NCI-H226 (cell line): ENCODE measurements around the gene CUX1.
"Not testable (repeated sequence)": the region's sequence is repeated elsewhere in the genome, so short reads cannot be mapped to it uniquely, and the experiment has no call there.

Source experiments
- DNase-seq: peaks from one replicate; pipeline ENCODE4 v3.0.0-alpha.2; 2015

Gene CUX1

DNA sequence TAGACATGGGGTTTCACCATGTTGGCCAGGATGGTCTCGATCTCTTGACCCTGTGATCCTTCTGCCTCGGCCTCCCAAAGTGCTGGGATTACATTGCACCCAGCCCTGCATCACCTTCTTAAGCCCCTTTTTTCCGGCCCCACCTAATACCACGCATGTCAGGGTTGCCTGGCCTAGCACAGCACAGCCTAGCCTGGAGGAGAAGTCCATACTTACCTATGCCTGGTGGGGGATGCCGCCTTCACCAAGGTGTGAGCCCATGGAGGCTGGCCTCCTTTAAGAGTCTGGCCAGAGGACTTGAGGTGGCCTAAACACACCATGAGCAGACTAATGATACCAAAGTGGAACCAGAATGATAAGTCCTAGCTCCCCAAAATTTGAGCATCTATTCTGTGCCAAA is 22.0 kb upstream of the CUX1 start:
- DNase-seq: no peak

DNA sequence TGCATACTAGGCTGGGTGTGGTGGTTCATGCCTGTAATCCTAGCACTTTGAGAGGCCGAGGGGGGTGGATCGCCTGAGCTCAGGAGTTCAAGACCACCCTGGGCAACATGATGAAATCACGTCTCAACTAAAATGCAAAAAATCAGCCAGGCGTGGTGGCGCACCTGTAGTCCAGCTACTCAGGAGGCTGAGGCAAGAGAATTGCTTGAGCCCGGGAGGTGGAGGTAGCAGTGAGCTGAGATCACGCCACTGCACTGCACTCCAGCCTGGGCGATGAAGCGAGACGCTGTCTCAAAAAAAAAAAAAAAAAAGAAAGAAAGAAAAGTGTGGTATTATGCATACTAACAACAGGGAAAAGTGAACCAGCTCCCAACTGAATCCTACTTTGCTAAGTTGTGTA is 19.3 kb upstream of the CUX1 start:
- not testable (repeated sequence) for DNase-seq

DNA sequence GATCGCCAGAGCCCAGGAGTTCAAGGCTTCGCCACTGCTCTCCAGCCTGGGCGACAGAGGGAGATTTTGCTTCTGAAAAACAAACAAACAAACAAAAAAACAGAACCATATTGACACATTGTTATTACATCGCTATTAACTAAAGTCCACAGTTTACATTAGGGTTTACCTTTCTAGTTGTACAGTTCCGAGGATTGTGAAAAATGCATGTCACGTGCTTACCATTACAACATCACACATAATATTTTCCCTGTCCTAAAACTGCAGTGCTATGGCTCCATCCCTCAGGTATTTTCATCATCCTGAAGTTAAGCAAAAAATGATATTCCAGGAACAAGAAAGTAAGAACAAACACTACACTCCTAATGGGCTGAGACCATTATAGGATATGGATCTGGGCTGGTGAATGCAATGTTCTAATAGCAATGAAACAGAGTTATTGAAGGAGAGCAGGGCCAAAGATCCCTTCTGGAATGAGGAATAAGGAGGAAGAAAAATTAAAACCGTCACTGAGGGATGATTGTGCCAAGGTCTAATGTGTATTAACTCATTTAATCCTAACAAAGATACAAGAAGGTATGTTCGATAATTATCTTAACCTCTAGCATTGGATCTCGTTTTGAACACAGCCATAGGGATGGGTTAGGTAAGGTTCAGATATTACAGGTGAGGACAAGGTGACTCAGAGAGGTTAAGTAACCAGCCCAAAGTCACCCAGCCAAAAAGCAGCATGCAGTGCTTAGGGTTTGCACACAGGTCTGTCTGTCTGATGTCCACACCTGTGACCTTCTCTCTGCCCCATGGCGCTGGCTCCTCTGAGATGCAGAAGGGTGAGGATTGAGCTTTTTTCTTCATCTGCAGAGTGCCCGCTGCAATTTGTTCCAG is 14.0 kb upstream of the CUX1 start:
- no peak for DNase-seq

DNA sequence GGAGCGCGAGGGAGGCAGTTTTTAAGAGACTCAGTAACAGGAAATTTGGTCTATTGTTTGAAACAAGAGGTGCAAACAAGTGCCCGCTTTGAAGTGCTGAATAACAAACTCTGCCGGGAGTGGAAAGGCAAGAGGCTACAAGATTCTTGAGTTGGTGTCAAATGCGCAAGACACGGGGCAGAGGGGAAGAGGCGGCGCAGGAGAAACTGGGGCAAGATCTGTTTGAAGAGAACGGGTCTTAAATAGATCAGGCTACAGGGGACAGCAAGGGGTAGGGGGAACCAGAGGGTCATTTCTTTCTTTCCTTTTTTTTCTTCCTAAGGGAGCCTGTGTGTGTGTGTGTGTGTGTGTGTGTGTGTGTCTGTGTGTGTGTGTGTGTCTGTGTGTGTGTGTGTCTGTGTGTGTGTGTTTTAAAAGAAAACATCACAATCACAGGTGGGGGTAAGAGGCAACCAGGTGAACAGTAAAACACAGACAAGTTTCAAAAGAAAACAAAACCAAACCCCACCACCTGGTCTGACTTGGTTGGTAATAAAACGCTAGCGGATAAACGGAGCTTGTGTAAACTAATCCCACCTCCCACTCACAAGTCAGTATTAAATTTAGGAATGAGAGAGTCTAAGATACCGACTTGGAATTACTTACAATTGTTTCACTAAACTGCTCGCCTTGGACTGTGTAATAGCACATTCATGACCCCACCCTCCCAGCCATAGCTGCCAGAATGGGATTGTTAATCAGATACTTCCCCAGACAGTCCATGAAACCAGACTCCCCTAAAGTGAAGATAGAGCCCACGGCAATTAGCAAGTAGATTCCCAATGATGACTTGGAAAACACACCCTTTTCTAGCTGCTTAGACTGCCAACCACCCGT is 13.1 kb upstream of the CUX1 start:
- no peak for DNase-seq

DNA sequence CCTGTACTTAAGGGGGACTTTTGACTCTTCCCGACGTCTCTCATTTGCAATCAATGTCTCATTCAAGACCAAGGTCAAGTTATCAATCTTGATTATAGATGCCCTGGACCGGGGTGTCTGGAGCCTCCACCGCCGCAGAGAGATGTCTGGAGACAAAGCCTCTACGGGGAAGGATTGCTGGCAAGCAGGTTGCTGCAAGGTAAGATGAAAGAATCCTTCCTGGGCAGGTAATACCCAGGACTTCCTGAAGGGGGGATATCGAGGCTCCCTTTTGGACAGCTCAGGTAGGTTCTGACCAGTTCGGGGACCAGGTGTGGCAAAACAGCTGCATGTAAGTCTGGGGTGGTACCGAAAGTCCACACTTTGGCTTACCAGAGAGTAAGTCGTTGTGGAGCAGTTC is 12.5 kb upstream of the CUX1 start:
- no peak for DNase-seq

DNA sequence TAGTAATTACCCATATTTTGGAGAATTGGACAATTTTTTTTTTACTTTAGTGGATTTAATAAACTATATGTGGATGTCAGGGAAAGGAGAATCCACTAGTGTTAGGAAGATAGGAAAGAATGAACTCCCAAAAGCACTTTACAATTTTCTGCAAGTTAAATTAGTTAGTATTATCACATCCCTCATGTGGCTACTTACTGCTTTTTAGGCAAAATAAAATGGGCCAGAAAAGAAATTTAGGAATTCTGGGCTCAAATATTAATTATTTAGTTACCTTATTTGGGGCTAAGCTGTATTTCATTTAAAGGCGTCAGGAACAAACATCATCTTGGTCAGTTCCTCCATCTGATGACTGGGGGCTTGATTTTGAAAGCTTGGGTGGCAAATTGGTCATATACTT is 4.8 kb upstream of the CUX1 start:
- no peak for DNase-seq

DNA sequence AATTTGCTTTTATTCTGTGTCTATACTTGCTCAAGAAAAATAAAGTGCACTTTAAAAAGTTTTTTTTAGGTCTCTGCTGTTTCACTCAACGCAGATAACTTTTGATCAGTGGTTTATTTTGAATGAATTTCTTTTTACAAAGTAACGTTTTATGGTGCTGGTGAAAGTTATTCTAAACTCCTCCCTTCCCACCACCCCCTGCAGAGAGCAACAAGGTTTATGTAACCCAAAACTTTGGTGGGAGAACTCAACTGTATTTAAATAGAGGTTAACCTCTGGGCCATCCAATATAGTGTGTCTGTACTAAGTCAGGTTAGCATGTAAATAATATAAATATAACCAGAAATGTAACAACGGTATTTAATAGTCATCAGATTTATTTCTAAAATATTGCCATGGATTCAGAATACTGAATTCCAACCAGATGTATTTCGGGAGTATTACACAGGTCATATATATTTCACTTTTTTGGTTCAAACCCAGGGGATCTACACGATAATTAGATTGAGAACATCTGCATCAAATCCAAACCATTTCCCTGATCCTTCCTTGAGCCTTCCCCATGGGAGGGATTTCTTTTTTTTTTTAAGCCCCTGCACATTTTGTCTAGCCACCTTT is 3.9 kb upstream of the CUX1 start:
- DNase-seq: no peak

DNA sequence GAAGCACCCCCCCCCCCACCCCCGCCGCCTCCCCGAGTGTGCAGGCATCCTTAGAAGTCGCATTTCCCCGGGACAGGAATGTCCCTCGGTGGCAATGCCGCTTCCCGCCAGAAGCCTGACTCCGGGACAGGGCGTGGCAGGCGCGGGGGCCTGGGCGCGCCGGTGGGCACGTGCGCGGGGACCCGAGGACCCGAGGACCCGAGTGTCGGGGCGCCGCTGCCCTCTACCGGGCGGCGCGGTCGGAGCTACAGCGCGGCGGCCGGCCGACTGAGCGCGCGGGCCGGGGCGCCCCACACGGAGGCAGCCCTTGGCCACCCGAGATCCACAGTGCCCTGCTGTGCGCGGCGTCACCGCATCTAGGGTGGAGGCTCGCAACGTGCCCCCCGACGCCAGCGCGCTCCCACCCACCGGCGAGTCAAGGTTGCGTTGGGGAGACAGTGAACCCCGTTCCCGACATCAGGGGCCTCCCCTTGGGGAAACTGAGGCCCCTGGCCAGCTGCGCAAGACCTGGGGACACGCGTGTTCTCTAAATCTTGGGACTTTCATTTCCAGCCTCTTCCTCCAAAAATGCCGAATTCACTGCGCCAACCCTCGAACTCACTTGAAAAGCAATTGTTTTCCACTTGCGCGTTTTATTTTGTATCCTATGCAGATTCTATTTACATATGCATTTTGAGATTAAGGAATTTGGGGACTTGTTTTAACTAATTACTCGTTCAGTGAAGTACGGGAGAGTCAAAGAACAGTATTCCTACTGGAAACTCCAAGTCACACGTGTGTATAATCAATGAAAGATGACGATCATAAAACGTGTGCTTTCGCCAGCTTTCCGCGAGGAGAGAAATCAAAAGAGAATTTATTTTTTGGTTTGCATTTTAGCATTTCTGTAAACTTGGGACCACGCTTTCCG is 3.1 kb upstream of the CUX1 start:
- peak; percentile 30 for DNase-seq

DNA sequence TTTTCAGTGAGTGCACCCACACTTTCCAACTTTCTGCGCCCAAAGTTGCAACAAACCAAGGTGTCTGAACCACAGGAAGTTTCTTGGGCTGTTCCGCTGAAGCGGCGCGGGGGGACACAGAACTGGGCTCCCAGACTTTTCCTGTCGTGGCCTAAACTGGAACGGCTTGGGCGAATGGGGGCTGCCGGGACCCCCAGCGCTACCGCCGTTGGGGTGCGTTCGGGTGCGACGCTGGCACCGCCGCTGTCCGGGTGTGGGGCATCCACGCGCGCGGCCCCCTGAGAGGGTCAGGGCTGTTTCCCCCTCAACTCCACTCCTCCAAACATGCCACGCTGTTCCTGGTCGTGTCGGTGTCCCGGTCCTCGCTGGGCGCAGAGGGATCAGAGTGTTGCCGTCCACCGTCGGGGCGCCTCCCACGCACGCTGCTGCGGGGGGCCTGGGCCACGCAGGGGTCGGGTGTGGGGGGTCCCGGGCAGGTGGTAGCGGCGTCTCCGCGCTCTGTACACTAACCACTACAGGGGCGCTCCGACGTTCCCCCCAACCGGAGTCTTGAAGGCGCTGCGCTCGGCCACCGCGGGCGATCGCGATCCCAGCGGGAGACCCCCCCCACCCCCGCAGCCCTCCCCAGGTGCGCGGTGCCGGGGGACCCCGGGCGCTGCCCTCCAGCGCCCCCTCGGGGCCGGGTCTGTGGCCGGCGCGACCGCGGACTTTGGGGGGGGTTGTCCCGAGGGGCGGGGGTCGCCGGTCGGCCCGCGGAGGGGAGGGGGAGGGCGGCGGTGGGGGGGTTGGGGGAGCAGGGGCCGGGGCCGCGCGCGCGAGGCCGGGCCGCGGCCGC is 2.2 kb upstream of the CUX1 start:
- DNase-seq: peak; percentile 38

DNA sequence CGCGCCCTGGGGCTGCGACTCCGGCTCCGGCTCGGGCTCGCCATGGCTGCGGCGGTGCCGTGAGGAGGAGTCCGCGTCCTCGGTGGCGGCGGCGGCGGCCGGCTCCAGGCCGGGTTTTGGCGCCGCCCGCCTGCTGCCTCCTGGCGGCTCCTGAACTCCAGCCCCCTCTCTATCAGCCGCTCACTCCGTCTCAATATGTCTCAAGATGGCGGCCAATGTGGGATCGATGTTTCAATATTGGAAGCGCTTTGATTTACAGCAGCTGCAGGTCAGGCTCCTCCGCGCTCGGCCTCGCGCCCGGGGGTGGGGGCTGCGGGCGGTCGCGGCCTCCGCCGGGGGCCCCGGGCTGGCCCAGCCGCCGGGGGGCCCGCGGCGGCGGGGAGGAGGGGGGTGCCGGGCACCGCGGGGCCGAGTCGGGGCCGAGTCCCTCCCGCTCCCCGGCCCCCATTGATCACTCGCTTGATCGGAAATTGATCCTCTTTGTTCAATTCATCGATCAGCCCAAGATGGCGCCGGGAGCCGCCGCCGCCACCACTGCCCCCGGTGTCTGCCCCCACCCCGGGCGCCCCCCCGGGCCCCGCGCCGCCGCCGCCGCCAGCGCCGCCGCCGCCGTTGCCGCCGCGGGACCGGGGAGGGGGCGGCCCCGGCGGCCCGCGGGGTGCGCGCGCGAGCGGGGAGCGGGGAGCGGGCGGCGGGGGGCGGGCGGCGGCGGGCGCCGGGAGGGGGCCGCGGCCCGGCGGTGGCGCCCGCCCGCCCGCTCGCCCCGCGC is 1.4 kb upstream of the CUX1 start:
- peak; percentile 79 for DNase-seq

DNA sequence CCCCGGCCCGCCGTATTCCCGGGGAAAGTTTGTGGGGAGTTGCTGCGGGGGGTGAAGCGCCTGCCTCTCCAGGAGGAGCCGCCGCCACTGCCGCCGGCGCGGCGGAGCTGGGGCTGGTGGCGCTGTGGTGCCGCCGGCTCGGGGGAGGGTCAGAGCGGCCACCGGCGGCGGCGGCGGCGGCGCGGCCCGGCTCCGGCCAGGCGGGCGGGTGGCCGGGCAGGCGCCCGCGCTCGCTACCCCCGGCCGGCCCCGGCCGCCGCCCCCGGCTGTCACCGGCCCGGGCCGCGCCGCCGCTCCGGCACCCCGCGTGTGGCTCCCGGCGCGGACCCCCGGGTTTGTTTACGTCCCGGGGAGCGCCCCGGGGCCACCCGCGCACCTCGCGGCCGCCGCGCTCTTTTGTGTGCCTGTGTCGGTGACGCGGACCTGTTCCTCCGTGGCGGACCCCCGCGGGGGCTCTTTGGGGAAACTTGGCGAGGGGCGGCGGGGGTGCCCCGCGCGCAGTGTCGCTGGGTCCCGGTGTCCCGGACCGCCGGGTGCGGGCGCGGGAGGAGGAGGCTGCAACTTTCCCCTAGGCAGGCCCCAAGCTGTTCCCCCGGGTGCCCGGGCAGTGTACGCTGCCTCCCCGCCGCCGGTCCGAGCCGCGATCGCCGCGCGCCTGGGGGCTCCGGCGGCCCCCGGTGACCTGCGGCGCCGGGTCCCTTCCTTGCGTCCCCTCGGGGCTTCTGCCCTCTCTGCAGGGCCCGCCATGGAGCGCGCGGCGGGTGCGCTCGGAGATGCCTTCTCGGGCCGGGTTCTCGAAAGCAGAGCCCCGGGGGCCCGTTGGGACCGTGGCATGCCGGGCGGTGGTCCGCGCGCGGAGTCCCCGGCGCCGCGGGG is 593 bp upstream of the CUX1 start:
- peak; percentile 24 for DNase-seq

DNA sequence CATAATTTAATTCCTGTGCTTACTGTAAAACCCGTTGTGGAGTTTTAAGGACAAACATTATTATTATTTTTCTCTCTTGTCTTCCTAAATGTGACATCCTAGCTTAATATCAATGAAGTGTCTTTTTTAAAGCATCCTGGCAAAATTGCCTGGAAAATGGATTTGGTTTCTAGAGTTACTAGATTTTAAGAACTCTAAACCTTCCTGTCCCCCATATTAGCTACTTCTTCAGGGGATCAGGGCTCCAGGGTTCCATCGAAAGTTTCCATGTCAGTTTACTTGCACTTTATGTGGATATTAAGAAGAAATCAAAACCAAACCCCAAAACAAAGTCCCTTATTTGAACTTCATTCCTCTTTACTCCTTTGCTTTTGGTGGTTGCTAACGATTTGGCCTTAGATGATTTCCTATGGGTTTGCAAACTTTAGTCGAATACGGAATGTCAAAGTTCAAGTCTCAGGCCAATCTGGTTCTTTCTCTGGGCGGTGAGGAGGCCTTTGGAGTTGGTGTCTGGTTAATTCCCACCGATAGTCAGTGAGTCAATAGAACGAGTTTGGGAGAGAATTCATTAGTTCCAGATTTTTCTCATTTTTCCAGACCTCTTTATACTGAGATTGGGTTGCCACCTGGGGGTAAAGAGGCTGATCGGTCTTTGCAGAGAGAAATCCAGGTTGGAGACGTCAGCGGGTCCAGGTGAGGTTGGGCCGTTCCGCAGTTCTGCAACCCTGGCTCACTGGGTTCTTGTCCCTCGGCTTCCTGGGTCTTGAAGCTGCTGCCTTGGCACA is 1.1 kb downstream of the CUX1 start:
- DNase-seq: no peak

DNA sequence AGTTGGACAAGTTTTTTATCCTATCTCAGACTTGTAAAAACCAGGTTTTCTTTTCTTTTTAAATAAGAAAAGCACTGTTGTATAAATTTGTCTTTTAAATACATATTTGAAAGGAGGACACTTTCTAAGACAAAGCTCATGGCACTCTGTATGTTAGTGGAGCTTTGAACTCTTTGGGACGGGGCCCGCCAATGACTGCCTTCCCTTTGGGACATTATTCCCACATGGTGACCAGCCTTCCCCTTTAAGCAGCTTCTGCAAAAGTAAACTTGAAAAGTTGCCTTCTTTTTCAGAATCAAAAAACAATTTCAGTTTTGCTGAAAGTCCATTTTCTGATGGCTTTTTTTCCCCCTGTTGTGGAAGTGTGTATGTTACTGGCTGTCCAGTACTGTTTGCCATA is 1.8 kb downstream of the CUX1 start:
- no peak for DNase-seq

DNA sequence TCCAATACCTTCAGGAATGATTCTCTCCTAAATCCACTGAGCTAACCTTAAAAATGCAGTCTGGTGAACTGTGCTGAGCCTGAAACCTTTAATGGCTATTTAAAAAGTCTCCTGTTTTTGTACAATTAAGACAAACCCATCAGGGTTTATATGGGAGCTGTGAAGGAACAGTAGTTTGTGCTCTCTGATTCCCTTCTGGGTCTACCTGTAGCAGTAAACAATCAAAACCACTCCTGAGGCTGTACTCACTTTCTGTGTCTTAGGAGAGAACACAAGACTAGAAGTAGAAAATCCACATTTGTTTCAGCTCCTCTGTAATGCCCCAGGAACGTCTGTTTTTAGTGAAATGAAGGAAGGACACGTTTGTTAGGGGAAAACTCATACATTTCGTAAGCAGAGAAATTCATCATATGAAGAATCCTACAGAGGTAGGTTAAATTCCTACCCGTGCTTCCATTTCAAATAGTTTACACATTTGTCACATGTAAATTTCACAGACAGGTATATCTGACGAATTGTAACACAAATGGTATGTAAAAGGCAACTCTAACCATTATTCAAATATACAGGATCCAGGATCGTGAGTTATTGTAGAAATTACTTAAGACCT is 2.6 kb downstream of the CUX1 start:
- peak; percentile 48 for DNase-seq

DNA sequence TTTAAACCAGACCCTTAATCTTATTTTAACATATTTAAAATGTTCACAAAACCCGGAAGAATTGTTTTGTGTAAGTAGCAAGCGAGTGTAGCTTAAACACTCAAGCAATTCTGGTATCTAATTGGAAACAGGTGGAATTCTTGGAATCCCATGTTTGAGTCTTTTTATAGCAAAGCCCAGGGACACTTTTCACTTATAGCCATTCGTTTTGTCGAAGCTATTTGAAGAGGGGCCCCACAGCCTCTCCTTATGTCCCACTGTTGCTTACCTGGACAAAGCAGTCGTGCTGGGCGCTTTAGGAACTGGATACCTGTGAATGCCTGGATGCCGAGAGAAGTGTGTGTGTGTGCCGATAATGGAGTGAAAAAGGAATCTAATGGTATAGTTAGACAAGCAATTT is 3.3 kb downstream of the CUX1 start:
- no peak for DNase-seq

DNA sequence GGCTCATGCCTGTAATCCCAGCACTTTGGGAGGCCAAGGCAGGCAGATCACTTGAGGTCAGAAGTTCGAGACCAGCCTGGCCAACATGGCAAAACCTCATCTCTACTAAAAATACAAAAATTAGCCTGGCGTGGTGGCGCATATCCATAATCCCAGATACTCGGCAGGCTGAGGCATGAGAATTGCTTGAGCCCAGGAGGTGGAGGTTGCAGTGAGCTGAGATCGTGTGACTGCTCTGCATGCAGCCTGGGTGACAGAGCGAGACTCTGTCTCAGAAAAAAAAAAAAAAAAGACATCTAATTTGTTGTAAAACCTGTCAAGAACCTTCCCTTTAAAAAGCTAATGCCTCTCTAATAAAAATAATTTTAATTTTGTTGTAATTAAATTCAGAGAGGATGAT is 5.2 kb downstream of the CUX1 start:
- not testable (repeated sequence) for DNase-seq

DNA sequence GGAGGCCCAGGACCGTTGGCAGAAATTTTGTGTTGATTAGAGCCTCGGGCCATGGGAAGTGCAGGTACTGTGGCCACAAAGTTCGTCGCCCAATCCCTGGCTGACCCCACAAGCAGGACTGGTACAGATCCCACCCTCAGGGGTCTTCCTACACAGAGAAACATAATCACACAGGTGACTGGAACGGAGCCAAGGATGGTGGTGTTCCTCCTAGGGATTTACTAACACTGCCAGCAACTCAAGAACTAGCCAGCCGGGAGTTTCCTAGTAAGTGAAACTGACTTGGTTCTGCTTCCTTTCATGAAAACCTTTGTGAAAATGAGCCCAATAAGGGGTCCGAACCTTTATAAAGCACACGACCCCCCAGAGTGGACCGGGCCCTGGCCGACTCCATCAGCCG is 5.7 kb downstream of the CUX1 start:
- DNase-seq: no peak

DNA sequence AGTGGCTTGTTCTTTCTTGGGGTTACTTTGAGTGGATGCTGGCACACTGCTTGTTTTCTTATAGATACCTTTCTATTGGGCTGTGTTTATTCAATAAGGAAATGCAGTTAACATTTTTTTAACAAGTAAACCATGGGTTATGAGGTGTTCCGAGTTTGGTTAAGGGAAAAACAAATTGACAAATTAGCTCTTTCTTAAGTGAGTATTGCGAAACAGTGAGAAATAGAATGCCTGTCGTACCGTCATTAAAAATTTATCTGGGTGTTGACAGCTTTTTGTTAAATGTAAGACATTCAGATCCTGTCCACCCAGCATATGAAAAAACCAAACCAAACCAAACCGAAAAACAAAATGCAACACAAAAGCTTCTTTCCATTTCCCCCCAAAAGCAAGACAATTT is 6.2 kb downstream of the CUX1 start:
- DNase-seq: no peak
